ENCODE measurements around the gene ARL6IP6.

DNA sequence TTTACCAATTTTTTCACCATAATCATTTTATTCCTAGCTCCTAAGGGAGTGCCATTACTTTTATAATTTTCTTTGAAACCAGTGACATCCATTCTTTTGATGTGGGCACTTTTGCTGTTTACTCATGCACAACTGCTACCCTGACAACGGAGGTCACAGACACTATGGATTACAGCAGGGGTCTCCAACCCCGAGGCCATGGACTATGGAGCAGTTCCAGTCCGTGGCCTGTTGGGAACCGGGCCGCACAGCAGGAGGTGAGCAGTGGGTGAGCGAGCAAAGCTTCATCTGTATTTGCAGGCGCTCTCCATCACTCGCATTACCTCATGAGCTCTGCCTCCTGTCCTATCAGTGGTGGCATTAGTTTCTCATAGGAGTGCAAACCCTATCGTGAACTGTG is 35.8 kb upstream of the ARL6IP6 start:
- TF ChIP-seq, protein P1, sequence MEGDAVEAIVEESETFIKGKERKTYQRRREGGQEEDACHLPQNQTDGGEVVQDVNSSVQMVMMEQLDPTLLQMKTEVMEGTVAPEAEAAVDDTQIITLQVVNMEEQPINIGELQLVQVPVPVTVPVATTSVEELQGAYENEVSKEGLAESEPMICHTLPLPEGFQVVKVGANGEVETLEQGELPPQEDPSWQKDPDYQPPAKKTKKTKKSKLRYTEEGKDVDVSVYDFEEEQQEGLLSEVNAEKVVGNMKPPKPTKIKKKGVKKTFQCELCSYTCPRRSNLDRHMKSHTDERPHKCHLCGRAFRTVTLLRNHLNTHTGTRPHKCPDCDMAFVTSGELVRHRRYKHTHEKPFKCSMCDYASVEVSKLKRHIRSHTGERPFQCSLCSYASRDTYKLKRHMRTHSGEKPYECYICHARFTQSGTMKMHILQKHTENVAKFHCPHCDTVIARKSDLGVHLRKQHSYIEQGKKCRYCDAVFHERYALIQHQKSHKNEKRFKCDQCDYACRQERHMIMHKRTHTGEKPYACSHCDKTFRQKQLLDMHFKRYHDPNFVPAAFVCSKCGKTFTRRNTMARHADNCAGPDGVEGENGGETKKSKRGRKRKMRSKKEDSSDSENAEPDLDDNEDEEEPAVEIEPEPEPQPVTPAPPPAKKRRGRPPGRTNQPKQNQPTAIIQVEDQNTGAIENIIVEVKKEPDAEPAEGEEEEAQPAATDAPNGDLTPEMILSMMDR (conservative IDR thresholded peaks at IDR 0.05) = no peak
- no peak for TF ChIP-seq EZH2 (IDR thresholded peaks at IDR 0.05; ENCODE audit: low read depth)
